ENCODE results near the gene POLDIP3.
"Not testable (repeated sequence)": the region's sequence is repeated elsewhere in the genome, so short reads cannot be mapped to it uniquely, and the experiment has no call there.

POLDIP3 gene

GRCh38 chr22:42619261-42620063 is 4.8 kb upstream of the POLDIP3 start:
- DNase-seq (ENCODE audit: low read depth, low spot score), result no peak

GRCh38 chr22:42617155-42617983 is 2.7 kb upstream of the POLDIP3 start:
- no peak for DNase-seq (ENCODE audit: low read depth, low spot score)

- not testable (repeated sequence) for DNase-seq (ENCODE audit: low read depth, low spot score)
Observed at GRCh38 chr22:42615860-42616175, 1.1 kb upstream of the POLDIP3 start.

DNA sequence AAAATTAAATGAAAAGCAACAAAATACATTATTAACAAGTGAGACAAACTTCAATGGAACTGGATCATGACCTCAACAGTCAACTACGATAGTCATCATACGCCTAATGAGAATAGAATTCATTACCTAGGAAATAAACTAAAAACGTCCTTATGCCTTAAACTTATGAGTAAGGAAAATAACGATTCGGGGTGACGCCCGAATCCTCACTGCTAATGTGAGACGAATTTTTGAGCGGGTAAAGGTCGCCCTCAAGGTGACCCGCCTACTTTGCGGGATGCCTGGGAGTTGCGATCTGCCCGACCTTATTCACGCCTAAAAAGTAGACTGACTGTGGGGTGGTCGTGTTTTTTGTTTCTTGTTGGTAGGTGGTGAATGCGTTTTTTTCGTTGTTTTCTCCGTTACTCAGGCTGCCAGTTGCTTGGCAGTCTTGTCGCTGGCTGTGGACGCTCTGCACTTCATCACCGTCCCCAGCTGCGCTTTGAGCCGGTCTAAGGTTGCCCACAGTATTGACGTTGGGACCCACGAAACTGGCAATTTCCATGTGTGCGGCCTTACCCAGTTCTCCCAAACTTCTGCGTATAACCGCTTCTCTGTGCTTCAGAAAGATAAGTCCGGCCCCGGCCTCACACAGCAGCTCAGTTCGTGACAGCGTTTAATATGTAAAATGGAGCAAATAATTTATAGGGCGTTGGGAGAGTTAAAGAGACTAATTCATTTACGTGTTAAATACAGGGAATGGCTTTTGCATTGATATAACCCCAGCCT is 593 bp upstream of the POLDIP3 start:
- peak; percentile 94 for DNase-seq (ENCODE audit: low read depth, low spot score)

DNA sequence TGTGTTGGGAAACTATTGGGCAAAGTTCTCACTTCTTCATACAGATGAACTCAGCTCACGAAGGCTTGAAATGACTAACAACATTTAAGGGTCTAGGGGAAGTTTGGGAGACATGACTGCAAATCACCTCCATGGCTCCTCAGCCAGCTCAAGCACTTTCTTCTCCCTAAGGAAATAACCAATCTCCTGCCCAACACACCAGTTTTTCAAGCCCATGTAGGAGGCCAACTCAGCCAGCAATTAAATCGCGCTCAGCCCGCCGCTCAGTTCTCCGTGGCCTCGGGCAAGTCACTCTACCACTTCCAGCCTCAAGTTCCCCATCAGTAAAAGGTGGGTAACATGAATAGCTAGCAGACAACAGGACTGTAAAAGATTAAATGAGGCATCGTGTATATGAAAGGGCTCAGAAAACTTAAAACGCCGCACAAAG is 796 bp downstream of the POLDIP3 start:
- no peak for DNase-seq (ENCODE audit: low read depth, low spot score)

DNA sequence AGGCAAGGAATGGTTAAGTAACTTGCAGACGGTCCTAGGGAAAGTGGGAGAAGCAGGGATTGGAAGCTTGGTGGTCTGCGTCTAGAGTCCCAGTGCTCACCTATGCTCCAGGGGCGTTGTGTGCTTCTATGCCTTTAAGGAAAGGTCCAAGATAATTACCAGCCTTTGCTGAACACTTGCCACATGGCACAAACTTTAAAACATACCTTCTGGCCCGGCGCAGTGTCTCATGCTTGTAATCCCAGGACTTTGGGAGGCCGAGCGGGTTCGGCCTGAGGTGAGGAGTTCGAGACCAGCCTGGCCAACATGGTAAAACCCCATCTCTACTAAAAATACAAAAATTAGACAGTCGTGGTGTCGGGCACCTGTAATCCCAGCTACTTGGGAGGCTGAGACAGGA is 2.3 kb downstream of the POLDIP3 start:
- DNase-seq (ENCODE audit: low read depth, low spot score), result no peak

DNA sequence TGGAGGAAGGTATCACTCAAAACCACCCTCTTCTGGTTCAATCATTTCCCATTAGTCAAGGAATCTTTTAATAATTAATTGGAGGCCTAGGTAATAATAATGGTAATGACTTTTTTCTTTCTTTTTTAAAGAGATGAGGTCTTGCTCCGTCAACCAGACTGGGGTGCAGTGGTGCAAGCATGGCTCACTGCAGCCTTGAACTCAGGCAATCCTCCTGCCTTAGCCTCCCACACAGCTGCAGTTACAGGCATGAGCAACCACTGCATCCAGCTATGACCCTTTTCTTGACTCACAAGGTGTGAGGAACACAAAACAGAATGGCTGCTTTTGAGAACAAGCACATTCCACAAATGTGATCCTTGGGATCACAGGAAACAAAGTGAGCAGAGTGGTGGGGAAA is 3.6 kb downstream of the POLDIP3 start:
- no peak for DNase-seq (ENCODE audit: low read depth, low spot score)

DNA sequence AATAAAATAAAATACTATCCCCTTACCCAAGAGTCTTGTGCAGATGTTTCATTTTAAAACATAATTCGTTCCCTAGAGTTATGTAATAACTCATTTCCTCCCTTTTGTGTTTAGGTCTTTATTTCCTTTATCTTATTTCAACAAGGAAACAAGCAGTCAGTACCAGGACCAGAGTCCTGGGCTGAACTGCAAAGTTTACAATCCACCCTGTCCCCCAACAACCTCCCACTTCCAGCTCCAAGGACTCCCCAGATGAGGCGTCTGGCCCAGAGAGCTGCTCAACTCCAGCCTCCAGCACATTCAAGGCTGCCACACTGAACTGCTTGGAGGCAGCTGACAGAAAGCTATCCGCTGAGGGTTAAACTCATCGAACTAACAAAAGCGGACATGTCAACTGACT is 4.5 kb downstream of the POLDIP3 start:
- no peak for DNase-seq (ENCODE audit: low read depth, low spot score)

- peak; percentile 81 for DNase-seq (ENCODE audit: low read depth, low spot score)
Observed at GRCh38 chr22:42608823-42609361, 5.8 kb downstream of the POLDIP3 start.

DNA sequence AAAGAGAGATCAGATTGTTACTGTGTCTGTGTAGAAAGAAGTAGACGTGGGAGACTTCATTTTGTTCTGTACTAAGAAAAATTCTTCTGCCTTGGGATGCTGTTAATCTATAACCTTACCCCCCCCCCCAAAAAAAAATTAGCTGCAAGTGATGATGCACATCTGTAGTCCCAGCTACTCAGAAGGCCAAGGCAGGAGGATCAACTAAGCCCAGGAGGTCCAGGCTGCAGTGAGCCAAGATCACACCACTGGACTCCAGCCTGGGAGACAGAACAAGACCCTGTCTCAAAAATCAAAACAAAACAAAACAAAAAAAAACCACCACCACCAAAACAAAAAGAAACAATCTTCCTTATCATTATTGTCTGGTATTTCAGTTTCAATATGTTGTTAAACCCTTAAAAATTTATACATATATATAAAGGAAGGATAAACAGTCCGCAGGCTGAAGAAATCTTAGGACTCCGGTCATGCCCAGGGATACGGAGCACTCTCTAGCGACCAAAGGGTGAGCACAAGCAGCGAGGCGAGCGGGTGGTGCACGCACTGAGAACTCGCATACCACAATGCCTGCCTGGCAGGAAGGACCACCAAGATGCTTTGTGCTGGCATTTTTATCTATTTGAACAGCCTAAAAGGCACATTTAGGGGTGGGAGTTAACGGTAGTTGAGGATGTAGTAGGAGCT is 6.4 kb downstream of the POLDIP3 start:
- no peak for DNase-seq (ENCODE audit: low read depth, low spot score)

- not testable (repeated sequence) for DNase-seq (ENCODE audit: low read depth, low spot score)
Observed at GRCh38 chr22:42607641-42608040, 7.0 kb downstream of the POLDIP3 start.

DNA sequence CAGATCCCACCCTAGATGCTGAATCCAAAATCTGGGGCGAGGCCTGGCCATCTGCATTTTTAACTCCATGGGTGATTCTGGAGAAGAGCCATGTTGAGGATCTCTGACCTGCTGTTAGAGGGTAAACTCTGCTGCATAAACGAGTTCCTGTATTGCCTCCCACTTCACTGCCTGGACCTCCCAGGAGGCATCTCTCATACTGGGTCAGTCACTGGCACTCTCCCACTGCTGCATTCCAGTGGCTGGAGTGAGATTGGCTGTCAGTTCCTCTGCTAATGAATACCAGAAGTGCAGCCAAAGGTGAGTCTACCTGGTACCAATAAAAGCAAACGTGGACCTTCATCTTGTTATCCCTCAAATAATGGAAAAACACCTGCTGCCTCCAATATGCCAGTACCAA is 10.3 kb downstream of the POLDIP3 start:
- no peak for DNase-seq (ENCODE audit: low read depth, low spot score)

GRCh38 chr22:42603427-42603826 is 11.3 kb downstream of the POLDIP3 start:
- DNase-seq (ENCODE audit: low read depth, low spot score), result no peak

- no peak for DNase-seq (ENCODE audit: low read depth, low spot score)
Observed at GRCh38 chr22:42602470-42602869, 12.2 kb downstream of the POLDIP3 start.

DNA sequence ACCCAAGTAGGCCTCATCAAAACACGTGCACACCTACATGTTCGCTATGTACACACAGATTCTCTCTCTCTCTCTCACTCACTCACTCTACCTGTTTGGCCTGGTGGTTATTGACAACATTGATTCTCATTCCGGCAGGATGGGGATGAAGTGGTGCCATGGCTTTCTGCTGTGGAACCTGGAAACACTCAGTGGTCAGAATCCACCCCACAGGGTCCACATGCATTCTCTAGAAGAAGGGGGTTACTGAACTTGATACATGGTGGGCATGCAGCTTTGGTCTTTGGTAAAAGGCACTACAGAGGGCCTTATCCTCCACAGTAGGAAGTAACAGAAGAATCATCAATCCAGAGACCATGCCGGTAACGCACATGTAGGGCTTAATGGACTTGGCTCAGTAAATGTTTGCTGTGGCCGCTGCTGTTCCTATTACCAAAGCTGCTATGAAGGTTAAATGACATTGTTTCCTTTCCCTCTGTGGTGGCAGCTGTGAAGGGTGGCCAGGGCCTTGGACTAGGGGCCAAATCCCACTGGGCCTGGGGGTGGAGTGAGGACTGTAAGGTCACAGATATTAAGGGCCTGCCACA is 12.7 kb downstream of the POLDIP3 start:
- DNase-seq (ENCODE audit: low read depth, low spot score), result no peak

DNA sequence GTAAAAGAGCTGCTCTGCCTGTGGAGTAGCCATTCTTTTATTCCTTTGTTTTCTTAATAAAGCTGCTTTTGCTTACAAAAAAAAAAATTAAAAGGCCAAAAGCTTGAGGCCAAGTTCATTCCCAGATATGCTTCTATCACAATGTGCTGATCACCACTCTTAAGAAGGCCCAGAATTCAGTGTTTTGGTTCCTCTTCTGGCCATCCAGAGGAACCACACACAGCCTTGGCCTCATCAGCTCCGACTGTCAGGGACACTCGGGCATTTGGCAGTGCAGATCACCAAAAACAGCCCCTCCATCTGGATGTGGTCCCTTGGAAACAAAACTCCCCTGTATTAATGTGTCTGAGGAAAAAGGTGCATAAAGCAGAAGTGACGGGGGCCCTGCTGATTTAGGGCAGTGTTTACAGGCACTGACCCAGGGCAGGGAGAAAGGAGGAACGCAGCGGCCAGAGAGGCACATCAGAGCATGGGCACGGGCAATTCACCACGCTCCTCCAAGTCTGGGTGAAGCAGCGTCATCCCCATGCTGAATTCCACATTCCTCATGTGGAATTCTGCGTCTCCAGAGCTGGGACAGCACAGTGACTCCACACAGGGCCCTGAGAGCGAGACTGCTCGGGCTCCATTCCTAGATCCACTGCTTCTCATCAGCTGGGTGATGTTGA is 17.7 kb downstream of the POLDIP3 start:
- no peak for DNase-seq (ENCODE audit: low read depth, low spot score)

GRCh38 chr22:42596336-42596735 is 18.3 kb downstream of the POLDIP3 start:
- DNase-seq (ENCODE audit: low read depth, low spot score), result no peak

DNA sequence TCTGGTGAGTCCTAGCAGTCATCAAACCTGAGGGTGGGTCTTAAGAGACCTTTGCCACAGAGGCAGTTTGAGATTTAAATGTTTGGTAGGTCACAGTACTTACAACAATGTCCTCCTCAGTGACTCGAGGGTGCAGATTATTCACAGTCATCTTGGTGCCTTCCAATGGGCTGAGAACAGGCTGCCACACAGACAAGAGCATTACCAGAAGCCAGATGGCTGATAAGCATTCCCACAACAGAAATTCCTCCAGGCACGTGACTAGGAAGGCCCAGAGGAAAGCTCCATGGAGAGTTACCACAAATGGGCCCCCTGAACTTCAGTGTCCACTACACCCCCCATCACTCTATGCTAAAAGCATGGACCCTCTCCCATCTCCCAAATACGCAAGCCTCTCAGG is 19.2 kb downstream of the POLDIP3 start:
- no peak for DNase-seq (ENCODE audit: low read depth, low spot score)

DNA sequence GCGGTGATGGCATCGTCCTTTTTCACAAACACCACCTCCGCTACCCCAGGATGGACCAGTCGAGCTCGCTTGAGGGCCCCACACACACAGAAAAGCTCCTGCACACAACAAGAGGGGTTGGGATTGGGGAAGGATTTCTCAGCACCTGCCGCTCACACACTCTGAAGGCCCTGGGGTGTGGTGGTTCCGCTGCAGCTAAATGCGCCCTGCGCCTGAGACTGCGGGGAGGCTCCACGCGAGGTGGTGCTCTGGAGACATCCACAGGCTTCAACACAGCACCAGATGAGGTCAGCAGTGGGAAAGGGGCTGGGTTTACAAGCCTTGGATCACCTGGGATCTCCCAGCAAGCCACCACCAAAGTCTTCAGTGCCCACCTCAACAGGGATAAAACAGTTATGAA is 22.7 kb downstream of the POLDIP3 start:
- DNase-seq (ENCODE audit: low read depth, low spot score), result no peak

DNA sequence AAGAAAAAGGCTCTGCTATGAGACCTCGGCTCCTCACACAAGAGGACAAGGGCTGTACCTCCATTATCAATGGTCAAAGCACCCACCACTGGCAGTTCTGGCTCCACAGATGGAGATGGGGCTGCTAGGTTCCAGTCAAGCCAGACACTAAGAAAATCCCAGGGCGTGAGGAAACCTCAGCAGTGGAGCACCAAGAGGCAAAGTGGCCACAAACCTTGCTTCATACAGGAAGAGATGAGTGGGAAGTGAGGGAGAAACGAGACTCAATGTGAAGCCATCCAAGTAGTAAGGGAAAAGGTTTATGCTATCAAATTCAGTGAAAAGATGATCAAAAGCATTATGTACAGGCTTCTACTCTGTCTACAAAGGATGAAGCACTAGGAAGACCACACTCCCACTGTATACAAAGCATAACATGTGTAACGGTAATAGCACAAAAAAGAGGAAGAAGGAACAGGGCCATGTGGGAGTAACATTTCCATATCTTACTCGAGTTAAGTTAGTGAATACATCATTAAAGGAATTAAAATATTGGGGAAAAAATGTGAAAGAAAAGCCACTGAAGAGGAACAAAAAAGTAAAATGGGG is 27.0 kb downstream of the POLDIP3 start:
- DNase-seq (ENCODE audit: low read depth, low spot score), result no peak

All from smooth muscle cell of the brain vasculature (primary cell).